SU-DHL-6 (cell line): ENCODE data around the gene GRIK1.

Experiments
- EZH2phosphoT487 ChIP-seq: fragments of 200-600 bp; sonication (generic), shearing (Covaris generic); conservative IDR thresholded peaks from 2 replicates; pipeline ENCODE4 v1.6.1; 2018; ENCODE audit warnings: mild to moderate bottlenecking, antibody characterized with exemption, low read length, moderate library complexity, mixed read lengths
- TF ChIP-seq, protein P1 (sequence below): fragments of 200-600 bp; sonication (generic); IDR thresholded peaks from one replicate; pipeline ENCODE4 v1.5.1; 2017; ENCODE audit warnings: antibody characterized with exemption, mild to moderate bottlenecking, low read length, moderate library complexity; ENCODE audit not compliant: insufficient read depth, poor library complexity, severe bottlenecking

- TF ChIP-seq, protein P1, sequence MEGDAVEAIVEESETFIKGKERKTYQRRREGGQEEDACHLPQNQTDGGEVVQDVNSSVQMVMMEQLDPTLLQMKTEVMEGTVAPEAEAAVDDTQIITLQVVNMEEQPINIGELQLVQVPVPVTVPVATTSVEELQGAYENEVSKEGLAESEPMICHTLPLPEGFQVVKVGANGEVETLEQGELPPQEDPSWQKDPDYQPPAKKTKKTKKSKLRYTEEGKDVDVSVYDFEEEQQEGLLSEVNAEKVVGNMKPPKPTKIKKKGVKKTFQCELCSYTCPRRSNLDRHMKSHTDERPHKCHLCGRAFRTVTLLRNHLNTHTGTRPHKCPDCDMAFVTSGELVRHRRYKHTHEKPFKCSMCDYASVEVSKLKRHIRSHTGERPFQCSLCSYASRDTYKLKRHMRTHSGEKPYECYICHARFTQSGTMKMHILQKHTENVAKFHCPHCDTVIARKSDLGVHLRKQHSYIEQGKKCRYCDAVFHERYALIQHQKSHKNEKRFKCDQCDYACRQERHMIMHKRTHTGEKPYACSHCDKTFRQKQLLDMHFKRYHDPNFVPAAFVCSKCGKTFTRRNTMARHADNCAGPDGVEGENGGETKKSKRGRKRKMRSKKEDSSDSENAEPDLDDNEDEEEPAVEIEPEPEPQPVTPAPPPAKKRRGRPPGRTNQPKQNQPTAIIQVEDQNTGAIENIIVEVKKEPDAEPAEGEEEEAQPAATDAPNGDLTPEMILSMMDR = no peak
- TF ChIP-seq EZH2phosphoT487 = no peak
Observed at GRCh38 chr21:29585462-29585861, 354.3 kb downstream of the GRIK1 start.
